ENCODE measurements around the gene ROR2.

Gene ROR2

GRCh38 chr9:91784673-91785446, 165.2 kb downstream of the ROR2 start:
- no peak overlapping the region for H3K27ac Mint-ChIP-seq
- no peak overlapping the region for H3K4me3 Mint-ChIP-seq
- peaks cover 13% of the 10 kb centered on the region for H3K9me3 Mint-ChIP-seq
- TF ChIP-seq, protein P1, sequence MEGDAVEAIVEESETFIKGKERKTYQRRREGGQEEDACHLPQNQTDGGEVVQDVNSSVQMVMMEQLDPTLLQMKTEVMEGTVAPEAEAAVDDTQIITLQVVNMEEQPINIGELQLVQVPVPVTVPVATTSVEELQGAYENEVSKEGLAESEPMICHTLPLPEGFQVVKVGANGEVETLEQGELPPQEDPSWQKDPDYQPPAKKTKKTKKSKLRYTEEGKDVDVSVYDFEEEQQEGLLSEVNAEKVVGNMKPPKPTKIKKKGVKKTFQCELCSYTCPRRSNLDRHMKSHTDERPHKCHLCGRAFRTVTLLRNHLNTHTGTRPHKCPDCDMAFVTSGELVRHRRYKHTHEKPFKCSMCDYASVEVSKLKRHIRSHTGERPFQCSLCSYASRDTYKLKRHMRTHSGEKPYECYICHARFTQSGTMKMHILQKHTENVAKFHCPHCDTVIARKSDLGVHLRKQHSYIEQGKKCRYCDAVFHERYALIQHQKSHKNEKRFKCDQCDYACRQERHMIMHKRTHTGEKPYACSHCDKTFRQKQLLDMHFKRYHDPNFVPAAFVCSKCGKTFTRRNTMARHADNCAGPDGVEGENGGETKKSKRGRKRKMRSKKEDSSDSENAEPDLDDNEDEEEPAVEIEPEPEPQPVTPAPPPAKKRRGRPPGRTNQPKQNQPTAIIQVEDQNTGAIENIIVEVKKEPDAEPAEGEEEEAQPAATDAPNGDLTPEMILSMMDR (IDR thresholded peaks at IDR 0.05; ENCODE audit: unreplicated experiment in 3 of 3): no peak
- H3K36me3 Mint-ChIP-seq (ENCODE audit: low read depth): peaks cover 25% of the 10 kb centered on the region
- no peaks in the 10 kb centered on the region for H3K27me3 Mint-ChIP-seq (ENCODE audit: low read depth)
- peaks cover 24% of the 10 kb centered on the region for H3K4me1 Mint-ChIP-seq

DNA sequence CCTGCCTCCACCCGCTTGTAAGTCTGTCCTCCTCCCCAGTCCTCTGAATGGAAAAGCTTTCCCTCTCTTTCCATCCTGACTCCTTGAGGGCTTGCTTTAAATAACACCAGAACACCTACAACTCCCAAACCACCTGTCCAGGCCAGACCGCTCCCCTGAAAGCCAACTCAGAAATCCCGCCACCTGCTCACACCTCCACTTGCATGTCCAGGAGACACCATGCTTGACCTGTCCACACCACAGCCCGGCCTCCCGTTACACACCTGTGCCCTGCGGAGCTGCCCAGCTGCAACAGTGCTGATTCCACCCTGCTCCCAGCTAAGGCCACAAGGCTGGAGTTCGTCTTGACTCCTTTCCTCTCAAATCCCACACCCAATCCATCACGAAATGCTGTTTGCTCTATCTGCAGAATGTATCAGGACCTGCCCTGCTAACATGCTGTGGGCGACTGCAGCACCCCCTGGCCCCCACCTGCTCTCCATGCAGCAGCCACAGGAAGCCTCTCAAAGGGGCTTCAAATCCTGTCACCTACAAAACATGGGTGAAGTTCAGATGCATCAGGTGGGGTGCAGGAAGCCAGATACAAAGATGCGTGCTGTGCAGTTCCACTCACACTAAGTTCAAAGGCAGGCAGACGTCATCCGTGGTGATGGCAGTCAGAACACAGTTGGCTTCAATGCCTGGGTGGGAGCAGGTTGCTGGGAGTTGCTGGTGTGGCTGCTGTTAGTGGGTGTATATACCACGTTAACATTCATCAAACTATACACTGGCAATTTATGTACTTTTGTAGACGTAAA, 166.0 kb downstream of the ROR2 start:
- peak overlapping the region in 1 of 3 experiments; percentile 26 for H3K27ac Mint-ChIP-seq
- peaks cover 24% of the 10 kb centered on the region for H3K4me1 Mint-ChIP-seq
- TF ChIP-seq, protein P1 (IDR thresholded peaks at IDR 0.05; ENCODE audit: unreplicated experiment in 3 of 3): no peak
- no peak overlapping the region for H3K4me3 Mint-ChIP-seq
- peaks cover 25% of the 10 kb centered on the region for H3K36me3 Mint-ChIP-seq (ENCODE audit: low read depth)
- H3K27me3 Mint-ChIP-seq (ENCODE audit: low read depth): no peaks in the 10 kb centered on the region
- H3K9me3 Mint-ChIP-seq: peaks cover 13% of the 10 kb centered on the region

DNA sequence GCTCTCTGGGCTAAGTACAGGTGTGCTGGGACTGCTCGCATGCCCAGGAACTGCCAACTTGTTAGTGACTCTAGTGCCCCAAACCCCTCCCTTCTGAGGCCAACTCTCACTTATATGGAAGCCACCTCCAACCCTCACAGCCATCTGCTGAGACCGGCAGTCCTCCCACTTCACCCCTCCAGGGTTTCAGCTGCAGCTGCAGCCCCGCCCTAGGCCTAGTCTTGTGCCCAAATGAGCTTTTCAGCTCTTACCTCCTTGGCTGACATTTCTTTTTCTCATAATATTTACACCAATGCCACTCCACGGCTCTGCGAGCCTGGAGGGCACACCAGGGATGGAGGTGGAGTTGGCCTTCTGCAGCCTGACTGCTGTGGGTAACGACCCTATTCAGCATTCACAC, 166.6 kb downstream of the ROR2 start:
- peak overlapping the region in 1 of 3 experiments; percentile 26 for H3K27ac Mint-ChIP-seq

GRCh38 chr9:91782708-91783214, 167.3 kb downstream of the ROR2 start:
- H3K36me3 Mint-ChIP-seq (ENCODE audit: low read depth): peaks cover 19% of the 10 kb centered on the region
- no peak overlapping the region for H3K4me3 Mint-ChIP-seq
- no peaks in the 10 kb centered on the region for H3K27me3 Mint-ChIP-seq (ENCODE audit: low read depth)
- TF ChIP-seq, protein P1 (IDR thresholded peaks at IDR 0.05; ENCODE audit: unreplicated experiment in 3 of 3): no peak
- peak overlapping the region; percentile 36 to 66 (median 51) for H3K27ac Mint-ChIP-seq
- peaks cover 5% of the 10 kb centered on the region for H3K9me3 Mint-ChIP-seq
- H3K4me1 Mint-ChIP-seq: peaks cover 24% of the 10 kb centered on the region

More for the DNA sequence above, 166.6 kb downstream of the ROR2 start:
- H3K9me3 Mint-ChIP-seq: peaks cover 10% of the 10 kb centered on the region
- H3K4me1 Mint-ChIP-seq: peaks cover 24% of the 10 kb centered on the region
- TF ChIP-seq, protein P1 (IDR thresholded peaks at IDR 0.05; ENCODE audit: unreplicated experiment in 3 of 3): no peak
- H3K27me3 Mint-ChIP-seq (ENCODE audit: low read depth): no peaks in the 10 kb centered on the region
- H3K36me3 Mint-ChIP-seq (ENCODE audit: low read depth): peaks cover 25% of the 10 kb centered on the region
- H3K4me3 Mint-ChIP-seq: no peak overlapping the region

DNA sequence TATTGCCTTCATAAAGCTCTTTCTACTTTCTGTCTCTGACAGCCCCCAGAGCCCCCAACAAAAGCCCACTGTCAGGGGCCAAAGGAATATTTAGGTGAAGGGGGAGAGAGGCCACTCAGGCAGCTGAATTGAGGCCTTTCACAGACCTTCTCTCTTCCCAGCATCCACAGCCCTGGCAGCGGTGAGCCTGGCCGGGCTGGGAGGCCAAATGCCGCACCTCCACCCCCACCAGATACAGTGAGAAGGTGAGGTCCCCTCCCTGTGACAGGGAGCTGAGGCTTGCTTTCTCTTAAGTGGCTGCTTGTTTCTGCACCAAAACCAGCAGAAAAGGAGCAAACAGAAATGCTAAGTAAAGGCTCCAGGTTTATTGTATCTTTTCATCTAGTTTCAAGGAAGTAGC, 168.1 kb downstream of the ROR2 start:
- H3K4me1 Mint-ChIP-seq: peaks cover 24% of the 10 kb centered on the region
- H3K36me3 Mint-ChIP-seq (ENCODE audit: low read depth): peaks cover 14% of the 10 kb centered on the region
- peaks cover 4% of the 10 kb centered on the region for H3K9me3 Mint-ChIP-seq
- peak overlapping the region in 2 of 3 experiments; percentile 36 to 66 for H3K27ac Mint-ChIP-seq
- H3K4me3 Mint-ChIP-seq: no peak overlapping the region
- no peaks in the 10 kb centered on the region for H3K27me3 Mint-ChIP-seq (ENCODE audit: low read depth)
- TF ChIP-seq, protein P1 (IDR thresholded peaks at IDR 0.05; ENCODE audit: unreplicated experiment in 3 of 3): no peak
